ENCODE results near the gene ALDH3B1. TPM values are rescaled to one million over a fixed set of nuclear protein-coding genes. Genes with fewer than 3 reads are reported as not detected.
"Not testable (repeated sequence)": the region's sequence is repeated elsewhere in the genome, so short reads cannot be mapped to it uniquely, and the experiment has no call there.

ALDH3B1 gene
- total RNA-seq, 2 donors from 2014 or later = 0.08 TPM; not detected in 1

GRCh38 chr11:67993821-67994220, 16.3 kb upstream of the ALDH3B1 start:
- H3K9me3 Mint-ChIP-seq; ATAC-seq (replicated peaks); H3K27ac Mint-ChIP-seq; H3K36me3 Mint-ChIP-seq (ENCODE audit: low read depth); H3K4me3 Mint-ChIP-seq; H3K27me3 Mint-ChIP-seq: not testable (repeated sequence)
- H3K4me1 Mint-ChIP-seq = peaks cover 13% of the 10 kb centered on the region

- H3K4me1 Mint-ChIP-seq = peaks cover 13% of the 10 kb centered on the region
- H3K27ac Mint-ChIP-seq; H3K9me3 Mint-ChIP-seq; H3K4me3 Mint-ChIP-seq; ATAC-seq (replicated peaks); H3K27me3 Mint-ChIP-seq; H3K36me3 Mint-ChIP-seq (ENCODE audit: low read depth): not testable (repeated sequence)
Observed at GRCh38 chr11:67994387-67994786, 15.7 kb upstream of the ALDH3B1 start.

GRCh38 chr11:67995129-67995528, 15.0 kb upstream of the ALDH3B1 start:
- H3K9me3 Mint-ChIP-seq; H3K27ac Mint-ChIP-seq; H3K27me3 Mint-ChIP-seq; ATAC-seq (replicated peaks); H3K4me3 Mint-ChIP-seq; H3K36me3 Mint-ChIP-seq (ENCODE audit: low read depth): not testable (repeated sequence)
- H3K4me1 Mint-ChIP-seq = peaks cover 13% of the 10 kb centered on the region

- peaks cover 13% of the 10 kb centered on the region for H3K4me1 Mint-ChIP-seq
- not testable (repeated sequence) for H3K9me3 Mint-ChIP-seq; H3K4me3 Mint-ChIP-seq; H3K36me3 Mint-ChIP-seq (ENCODE audit: low read depth); ATAC-seq (replicated peaks); H3K27me3 Mint-ChIP-seq; H3K27ac Mint-ChIP-seq
Observed at GRCh38 chr11:67995579-67995978, 14.5 kb upstream of the ALDH3B1 start.

GRCh38 chr11:67996051-67996450, 14.1 kb upstream of the ALDH3B1 start:
- H3K36me3 Mint-ChIP-seq (ENCODE audit: low read depth) = no peaks in the 10 kb centered on the region
- H3K9me3 Mint-ChIP-seq = no peaks in the 10 kb centered on the region
- no peaks in the 10 kb centered on the region for H3K27me3 Mint-ChIP-seq
- no peak for ATAC-seq (replicated peaks)
- no peak overlapping the region for H3K27ac Mint-ChIP-seq
- no peak overlapping the region for H3K4me3 Mint-ChIP-seq
- H3K4me1 Mint-ChIP-seq = peaks cover 13% of the 10 kb centered on the region

- Mint-ChIP-seq H3K4me3 (no peak overlapping the region), H3K27ac (no peak overlapping the region)
Observed at GRCh38 chr11:67996622-67997474, 13.3 kb upstream of the ALDH3B1 start.

GRCh38 chr11:67997475-67997921, 12.6 kb upstream of the ALDH3B1 start:
- no peaks in the 10 kb centered on the region for H3K36me3 Mint-ChIP-seq (ENCODE audit: low read depth)
- ATAC-seq (replicated peaks) = no peak
- peaks cover 13% of the 10 kb centered on the region for H3K4me1 Mint-ChIP-seq
- no peak overlapping the region for H3K27ac Mint-ChIP-seq
- no peaks in the 10 kb centered on the region for H3K27me3 Mint-ChIP-seq
- no peak overlapping the region for H3K4me3 Mint-ChIP-seq
- H3K9me3 Mint-ChIP-seq = no peaks in the 10 kb centered on the region

More at GRCh38 chr11:67996622-67997474, 13.3 kb upstream of the ALDH3B1 start:
- H3K36me3 Mint-ChIP-seq (ENCODE audit: low read depth) = no peaks in the 10 kb centered on the region
- peaks cover 13% of the 10 kb centered on the region for H3K4me1 Mint-ChIP-seq
- no peaks in the 10 kb centered on the region for H3K9me3 Mint-ChIP-seq
- ATAC-seq (replicated peaks) = peak; percentile 75
- no peaks in the 10 kb centered on the region for H3K27me3 Mint-ChIP-seq

- H3K4me1 Mint-ChIP-seq = peaks cover 13% of the 10 kb centered on the region
- peak; percentile 61 for ATAC-seq (replicated peaks)
- no peaks in the 10 kb centered on the region for H3K36me3 Mint-ChIP-seq (ENCODE audit: low read depth)
- H3K4me3 Mint-ChIP-seq = no peak overlapping the region
- no peak overlapping the region for H3K27ac Mint-ChIP-seq
- no peaks in the 10 kb centered on the region for H3K9me3 Mint-ChIP-seq
- no peaks in the 10 kb centered on the region for H3K27me3 Mint-ChIP-seq
Observed at GRCh38 chr11:67998150-67999045, 11.7 kb upstream of the ALDH3B1 start.

GRCh38 chr11:67999201-67999629, 10.9 kb upstream of the ALDH3B1 start:
- Mint-ChIP-seq H3K9me3 (no peaks in the 10 kb centered on the region), H3K27ac (no peak overlapping the region), H3K4me1 (peaks cover 8% of the 10 kb centered on the region), H3K36me3 (ENCODE audit: low read depth) (no peaks in the 10 kb centered on the region), H3K4me3 (no peak overlapping the region), H3K27me3 (no peaks in the 10 kb centered on the region)
- no peak for ATAC-seq (replicated peaks)

- H3K36me3 Mint-ChIP-seq (ENCODE audit: low read depth) = no peaks in the 10 kb centered on the region
- H3K4me3 Mint-ChIP-seq = no peak overlapping the region
- no peaks in the 10 kb centered on the region for H3K27me3 Mint-ChIP-seq
- no peak for ATAC-seq (replicated peaks)
- no peak overlapping the region for H3K27ac Mint-ChIP-seq
- H3K9me3 Mint-ChIP-seq = no peaks in the 10 kb centered on the region
- H3K4me1 Mint-ChIP-seq = peaks cover 8% of the 10 kb centered on the region
Observed at GRCh38 chr11:67999704-68000103, 10.4 kb upstream of the ALDH3B1 start.

GRCh38 chr11:68002575-68002937, 7.6 kb upstream of the ALDH3B1 start:
- Mint-ChIP-seq H3K27ac (peak overlapping the region; percentile 46), H3K36me3 (ENCODE audit: low read depth) (no peaks in the 10 kb centered on the region), H3K27me3 (no peaks in the 10 kb centered on the region), H3K4me3 (peak overlapping the region; percentile 66), H3K9me3 (no peaks in the 10 kb centered on the region), H3K4me1 (peaks cover under 1% of the 10 kb centered on the region)
- no peak for ATAC-seq (replicated peaks)

GRCh38 chr11:68002938-68003845, 6.9 kb upstream of the ALDH3B1 start:
- peak; percentile 66 for ATAC-seq (replicated peaks)
- Mint-ChIP-seq H3K36me3 (ENCODE audit: low read depth) (no peaks in the 10 kb centered on the region), H3K27ac (peak overlapping the region; percentile 46), H3K4me1 (no peaks in the 10 kb centered on the region), H3K27me3 (no peaks in the 10 kb centered on the region), H3K9me3 (no peaks in the 10 kb centered on the region), H3K4me3 (peak overlapping the region; percentile 66)

- ATAC-seq (replicated peaks) = peak; percentile 98
- H3K27me3 Mint-ChIP-seq = no peaks in the 10 kb centered on the region
- H3K4me1 Mint-ChIP-seq = no peaks in the 10 kb centered on the region
- peak within 1 kb of the TSS; percentile 72 for H3K4me3 Mint-ChIP-seq
- no peaks in the 10 kb centered on the region for H3K9me3 Mint-ChIP-seq
- no peaks in the 10 kb centered on the region for H3K36me3 Mint-ChIP-seq (ENCODE audit: low read depth)
- H3K27ac Mint-ChIP-seq = peak within 1 kb of the TSS; percentile 46
Observed at GRCh38 chr11:68003846-68004550, 6.1 kb upstream of the ALDH3B1 start, which contains the start of gene UNC93B1. Gene UNC93B1 (minus strand): TSS chr11:68004097. CDS start chr11:68004043, 54 bp downstream.

Data from activated T-helper 17 cell treated with anti-CD3 and anti-CD28 coated beads, Interleukin-2, amount 50 U/mL, for 72 hours (primary cell).